Coronary artery (tissue), 2 donors: Measurements from ENCODE around the gene ACP7.
A peak's percentile ranks its signal among the peaks of the same experiment; 100 is the strongest.

Source experiments
- DNase-seq: peaks from one replicate; pipeline ENCODE4 v3.0.0-alpha.2; 2017; ENCODE audit warnings: low spot score
- H3K27ac ChIP-seq, 2 donors: fragments of 200-600 bp; sonication (generic); one replicate each; pipeline ENCODE4 v1.5.1; 2016 to 2019
- H3K4me3 ChIP-seq: fragments of 200-600 bp; sonication (generic); 2 replicates; pipeline ENCODE4 v1.5.1; 2016; ENCODE audit warnings: mild to moderate bottlenecking, moderate library complexity
- TF ChIP-seq, protein P1 (sequence below): fragments of 200-600 bp; sonication (generic); IDR thresholded peaks from one replicate; pipeline ENCODE4 v1.5.1; 2019; ENCODE audit warnings: antibody characterized with exemption

The ACP7 gene

DNA sequence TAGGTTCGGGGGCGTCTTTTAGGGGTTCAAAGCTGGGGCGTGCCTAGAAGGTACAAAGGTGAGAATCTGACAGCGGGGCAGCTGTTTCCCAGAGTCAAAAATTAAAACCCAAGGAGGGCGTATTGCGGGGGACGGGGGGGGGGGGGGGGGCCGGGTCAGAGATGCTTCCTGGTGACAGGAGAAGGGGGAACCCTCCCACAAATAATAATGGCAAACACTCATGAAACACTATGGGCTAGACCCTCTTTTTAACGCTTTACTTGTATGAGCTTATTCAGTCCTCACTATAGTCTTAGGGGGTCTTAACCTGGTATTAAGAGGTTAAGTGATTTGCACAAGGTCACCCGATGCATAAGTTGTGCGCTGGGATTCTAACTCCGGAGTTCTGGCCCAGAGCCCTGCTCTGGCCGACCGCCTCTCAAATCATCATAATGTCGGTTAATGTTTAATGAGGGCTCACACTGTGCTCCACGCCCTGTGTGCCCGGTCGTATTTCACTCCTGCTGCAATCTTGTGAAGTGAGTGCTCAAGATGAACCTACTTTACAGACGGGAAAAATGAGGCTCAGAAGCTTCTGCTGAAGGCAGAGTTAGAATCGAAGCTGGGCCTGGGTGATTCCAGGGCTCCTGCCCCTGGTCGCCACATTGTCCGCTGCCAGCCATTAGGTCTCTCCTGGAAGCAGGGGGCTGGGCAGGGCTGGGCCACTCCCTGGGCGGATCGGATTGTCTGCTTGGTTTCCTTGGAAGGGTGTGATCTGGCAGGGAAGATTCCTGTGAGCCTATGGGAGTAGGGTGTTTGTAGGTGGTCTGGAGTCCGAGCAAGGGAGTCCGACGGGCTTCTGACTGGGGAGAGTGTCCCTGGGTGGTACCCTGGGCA is 42.4 kb downstream of the ACP7 start:
- H3K27ac ChIP-seq: peak overlapping the region; percentile 69 to 90
- TF ChIP-seq, protein P1, sequence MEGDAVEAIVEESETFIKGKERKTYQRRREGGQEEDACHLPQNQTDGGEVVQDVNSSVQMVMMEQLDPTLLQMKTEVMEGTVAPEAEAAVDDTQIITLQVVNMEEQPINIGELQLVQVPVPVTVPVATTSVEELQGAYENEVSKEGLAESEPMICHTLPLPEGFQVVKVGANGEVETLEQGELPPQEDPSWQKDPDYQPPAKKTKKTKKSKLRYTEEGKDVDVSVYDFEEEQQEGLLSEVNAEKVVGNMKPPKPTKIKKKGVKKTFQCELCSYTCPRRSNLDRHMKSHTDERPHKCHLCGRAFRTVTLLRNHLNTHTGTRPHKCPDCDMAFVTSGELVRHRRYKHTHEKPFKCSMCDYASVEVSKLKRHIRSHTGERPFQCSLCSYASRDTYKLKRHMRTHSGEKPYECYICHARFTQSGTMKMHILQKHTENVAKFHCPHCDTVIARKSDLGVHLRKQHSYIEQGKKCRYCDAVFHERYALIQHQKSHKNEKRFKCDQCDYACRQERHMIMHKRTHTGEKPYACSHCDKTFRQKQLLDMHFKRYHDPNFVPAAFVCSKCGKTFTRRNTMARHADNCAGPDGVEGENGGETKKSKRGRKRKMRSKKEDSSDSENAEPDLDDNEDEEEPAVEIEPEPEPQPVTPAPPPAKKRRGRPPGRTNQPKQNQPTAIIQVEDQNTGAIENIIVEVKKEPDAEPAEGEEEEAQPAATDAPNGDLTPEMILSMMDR: no peak
- peak; percentile 73 for DNase-seq
- H3K4me3 ChIP-seq: peak overlapping the region; percentile 95

DNA sequence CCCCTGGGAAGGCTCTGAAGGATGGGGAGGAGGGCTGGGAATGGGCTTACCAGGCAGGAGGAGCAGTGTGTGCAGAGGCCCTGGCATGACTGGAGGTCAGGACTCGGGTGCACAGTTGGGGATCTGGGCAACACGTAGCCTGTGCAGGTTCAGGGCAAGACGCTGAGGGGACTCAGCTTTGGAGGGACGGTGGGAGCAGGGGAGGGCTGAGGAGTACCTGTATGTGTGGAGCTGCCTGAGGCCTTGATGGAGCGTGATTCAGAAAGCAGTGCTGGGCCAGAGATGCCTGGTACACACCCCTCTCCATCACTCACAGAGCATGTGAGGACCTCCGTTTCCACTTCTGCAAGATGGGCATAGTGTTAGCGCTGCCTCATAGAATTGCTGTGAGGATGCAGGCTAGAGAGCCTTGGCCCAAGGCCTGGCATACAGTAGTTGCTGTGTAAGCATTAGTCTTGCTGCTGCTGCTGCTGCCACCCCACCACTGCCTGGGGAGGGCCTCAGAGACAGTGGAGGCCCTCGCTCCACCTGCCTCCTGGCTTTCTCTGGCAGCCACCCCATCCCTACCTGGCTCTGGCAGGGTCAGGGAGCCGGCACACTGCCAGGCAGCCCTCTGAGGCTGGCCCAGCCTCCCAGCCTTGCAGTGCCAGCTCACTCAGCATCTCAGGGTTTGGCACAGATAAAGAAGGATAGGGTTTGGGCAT is 43.8 kb downstream of the ACP7 start:
- Histone ChIP-seq H3K4me3 (peak overlapping the region; percentile 95), H3K27ac (peak overlapping the region in 1 of 2 donors; percentile 90)
- no peak for DNase-seq
- TF ChIP-seq, protein P1: no peak

DNA sequence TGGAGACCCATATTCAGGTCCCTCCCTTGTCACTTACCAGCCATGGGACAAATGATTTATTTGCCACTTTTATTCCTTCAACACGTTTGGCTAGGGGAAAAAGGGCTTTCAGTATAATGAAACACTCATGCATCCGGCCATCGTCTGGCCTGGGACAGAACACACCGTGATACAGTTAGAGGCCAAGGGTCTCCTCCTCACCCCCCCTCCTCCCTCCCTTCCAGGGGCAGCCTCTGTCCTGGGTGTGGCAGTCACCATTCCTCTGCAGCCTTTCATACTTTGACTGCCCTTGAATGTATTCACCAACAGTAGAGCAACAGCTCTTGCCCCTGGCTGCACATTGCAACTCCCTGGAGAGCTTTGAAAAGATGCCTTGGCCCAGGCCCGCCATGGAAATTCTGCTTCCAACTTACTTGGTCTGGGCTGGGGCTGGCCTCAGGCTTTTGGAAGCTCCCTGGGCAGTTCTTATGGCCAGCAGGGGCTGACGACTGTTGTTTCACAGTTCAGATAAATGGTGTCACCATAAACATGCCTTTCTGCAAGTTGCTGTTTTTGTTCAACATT is 44.4 kb downstream of the ACP7 start:
- Histone ChIP-seq H3K27ac (peak overlapping the region in 1 of 2 donors; percentile 90), H3K4me3 (no peak overlapping the region)
- TF ChIP-seq, protein P1: no peak
- no peak for DNase-seq

DNA sequence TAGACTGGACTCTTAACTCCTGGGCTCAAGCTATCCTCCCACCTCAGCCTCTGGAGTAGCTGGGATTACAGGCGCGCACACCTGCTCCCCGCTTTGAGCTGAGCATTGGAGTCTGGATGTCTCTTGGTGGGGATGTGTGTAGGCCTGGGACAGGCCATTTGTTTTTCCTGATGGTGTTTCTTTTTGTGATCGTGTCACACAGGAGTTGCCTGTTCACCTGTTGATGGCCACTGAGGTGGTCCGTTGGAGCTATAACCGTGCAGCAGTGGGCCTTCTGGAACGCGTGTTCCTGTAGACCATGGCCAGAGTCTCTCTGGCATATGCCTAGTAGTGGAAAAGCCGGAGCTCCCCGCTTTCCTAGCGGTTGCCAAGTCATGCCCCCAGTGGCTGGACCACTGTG is 44.9 kb downstream of the ACP7 start:
- H3K4me3 ChIP-seq: no peak overlapping the region
- TF ChIP-seq, protein P1: no peak
- no peak for DNase-seq
- no peak overlapping the region for H3K27ac ChIP-seq

DNA sequence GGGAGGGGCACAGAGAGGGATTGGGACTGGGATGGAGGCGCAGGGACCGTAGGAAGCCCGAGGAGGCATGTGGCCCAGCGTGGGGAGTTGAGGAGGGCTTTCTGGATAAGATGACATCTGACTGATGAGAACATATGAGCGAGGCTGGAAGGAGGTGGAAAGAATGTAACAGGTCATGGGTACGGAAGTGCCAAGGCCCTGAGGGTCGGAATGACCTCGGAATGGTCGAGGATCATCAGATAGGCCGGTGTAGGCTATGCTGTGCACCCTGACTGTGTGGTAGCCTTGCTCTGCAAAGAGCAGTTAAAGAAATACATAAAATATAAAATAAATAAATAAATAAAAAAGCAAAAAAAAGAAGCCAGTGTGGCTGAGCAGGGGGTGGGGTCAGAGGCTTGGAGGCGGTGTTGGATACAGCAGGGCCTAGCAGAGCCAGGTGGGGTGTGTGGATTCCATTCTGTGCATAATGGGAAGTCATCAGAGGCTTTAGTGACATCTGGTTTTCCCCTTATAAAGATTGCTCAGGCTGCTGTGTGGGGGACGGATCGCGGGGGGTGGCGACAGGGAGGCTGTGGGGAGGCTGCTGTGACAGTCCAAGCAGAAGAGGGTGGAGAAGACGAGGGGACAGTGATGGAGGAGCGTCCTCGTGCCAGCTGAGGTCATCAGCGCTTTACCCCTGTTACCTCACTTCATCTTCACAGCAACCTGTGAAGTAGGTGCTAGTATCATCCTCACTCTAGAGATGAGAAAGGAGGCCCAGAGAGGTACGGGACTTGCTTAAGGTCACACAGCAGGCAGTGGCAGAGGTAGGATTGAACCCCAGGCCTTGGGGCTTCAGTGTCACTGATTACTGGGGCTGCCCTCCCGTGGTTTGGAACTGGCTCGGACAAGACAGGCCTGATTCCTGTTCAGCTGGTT is 46.4 kb downstream of the ACP7 start:
- Histone ChIP-seq H3K27ac (peak overlapping the region in 1 of 2 donors; percentile 56), H3K4me3 (no peak overlapping the region)
- no peak for DNase-seq
- TF ChIP-seq, protein P1: no peak

DNA sequence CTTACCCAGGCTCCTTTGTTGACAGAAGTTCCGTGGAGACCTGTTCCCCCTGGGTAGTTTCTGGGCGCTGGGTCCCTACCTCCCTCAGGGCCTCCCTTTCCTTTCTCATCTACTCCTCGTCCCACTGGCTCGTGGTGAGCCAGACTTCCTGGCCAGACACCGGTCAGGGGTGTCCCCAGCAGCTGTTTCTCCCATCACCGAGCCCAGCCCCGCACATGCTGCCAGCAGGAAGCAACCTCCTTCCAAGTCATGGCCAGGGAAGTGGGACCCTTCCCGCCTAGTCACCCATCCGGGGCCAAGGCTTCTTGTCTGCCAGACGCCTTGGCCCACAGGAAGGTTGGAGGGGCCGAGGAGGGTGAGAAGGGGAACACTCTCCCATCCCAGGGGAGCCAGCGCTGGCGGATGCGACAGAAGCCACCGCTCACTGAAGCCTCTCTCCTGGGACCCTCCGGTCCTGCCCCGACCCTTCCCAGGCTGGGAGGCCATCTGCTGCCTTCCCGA is 47.1 kb downstream of the ACP7 start:
- no peak for DNase-seq

More for the DNA sequence above, 47.1 kb downstream of the ACP7 start:
- H3K4me3 ChIP-seq: no peak overlapping the region
- TF ChIP-seq, protein P1: no peak
- H3K27ac ChIP-seq: peak overlapping the region in 1 of 2 donors; percentile 56
